Omental fat pad (tissue), 4 donors: ENCODE data around the gene LAMP2. TPM values are rescaled to one million over a fixed set of nuclear protein-coding genes. Genes with fewer than 3 reads are reported as not detected.

ENCODE experiments used
- ATAC-seq: fragments of 150-250 bp; one replicate; pipeline ENCODE4 v1.9.1; 2016; ENCODE audit warnings: mild to moderate bottlenecking, moderate library complexity; ENCODE audit not compliant: low FRiP score
- DNase-seq: peaks from one replicate; pipeline ENCODE4 v3.0.0-alpha.2; 2019; ENCODE audit warnings: low spot score
- CTCF ChIP-seq, 3 donors: fragments of 450-650 bp; IDR thresholded peaks; one replicate each; pipeline ENCODE4 v1.5.1; 2016 to 2017; ENCODE audit warnings: antibody characterized with exemption in 3 of 3, mild to moderate bottlenecking in 3 of 3, moderate library complexity in 2 of 3
- small RNA-seq: library from RNA; depleted of rRNA; stranded (forward); fragments of <200 nt; gene quantifications from one replicate; pipeline ENCODE3, GENCODE V24; 2016
- total RNA-seq, 4 donors: library from RNA; depleted of rRNA; stranded (reverse); fragments of >200 nt; gene quantifications; one replicate each; pipeline ENCODE4 v1.1.0, GENCODE V29; 2016

LAMP2 gene
- total RNA-seq, 4 donors from 2014 or later = 111 to 123 (median 117) TPM

- no peak for ATAC-seq
- no peak for TF ChIP-seq CTCF (IDR thresholded peaks at IDR 0.05)
- no peak for DNase-seq
These were observed 67.8 kb downstream of the LAMP2 start for GRCh38 chrX:120401301-120401700.

GRCh38 chrX:120380699-120381098, 88.4 kb downstream of the LAMP2 start:
- TF ChIP-seq CTCF (IDR thresholded peaks at IDR 0.05) = no peak
- no peak for DNase-seq
- no peak for ATAC-seq

- TF ChIP-seq CTCF (IDR thresholded peaks at IDR 0.05) = no peak
- ATAC-seq (no peak), DNase-seq (no peak)
These were observed 89.0 kb downstream of the LAMP2 start for GRCh38 chrX:120379937-120380681.

- ATAC-seq (no peak), DNase-seq (no peak)
- TF ChIP-seq CTCF (IDR thresholded peaks at IDR 0.05) = no peak
These were observed 90.5 kb downstream of the LAMP2 start for GRCh38 chrX:120378570-120378969.

Small RNAs within 50 kb of the gene (small RNA-seq; reads per million reads assigned to genes)
- gene RNU7-37P = not detected

Other genes starting within 250 kb of the LAMP2 start
- gene ZBTB33, start 218.5 kb downstream of the LAMP2 start, total RNA-seq = 10 to 100 TPM; 10.9 to 19.7 (median 11.5) TPM
- gene TMEM255A, start 157.8 kb downstream of the LAMP2 start, total RNA-seq = 10 to 100 TPM in 1 of 4 donors, 1 to 10 TPM in 3; 1.1 to 12.0 (median 4.8) TPM
- not detected for gene ATP1B4, start 107.2 kb downstream of the LAMP2 start, total RNA-seq
- gene CUL4B, start 91.7 kb upstream of the LAMP2 start, total RNA-seq = 10 to 100 TPM; 27.3 to 55.5 (median 30.3) TPM
- 10 to 100 TPM; 17.9 to 26.8 (median 21.3) TPM for gene MCTS1, start 134.8 kb upstream of the LAMP2 start, total RNA-seq
- 10 to 100 TPM; 20.8 to 37.1 (median 27.3) TPM for gene C1GALT1C1, start 160.8 kb upstream of the LAMP2 start, total RNA-seq